ENCODE measurements around the gene ANO2.

Gene ANO2

DNA sequence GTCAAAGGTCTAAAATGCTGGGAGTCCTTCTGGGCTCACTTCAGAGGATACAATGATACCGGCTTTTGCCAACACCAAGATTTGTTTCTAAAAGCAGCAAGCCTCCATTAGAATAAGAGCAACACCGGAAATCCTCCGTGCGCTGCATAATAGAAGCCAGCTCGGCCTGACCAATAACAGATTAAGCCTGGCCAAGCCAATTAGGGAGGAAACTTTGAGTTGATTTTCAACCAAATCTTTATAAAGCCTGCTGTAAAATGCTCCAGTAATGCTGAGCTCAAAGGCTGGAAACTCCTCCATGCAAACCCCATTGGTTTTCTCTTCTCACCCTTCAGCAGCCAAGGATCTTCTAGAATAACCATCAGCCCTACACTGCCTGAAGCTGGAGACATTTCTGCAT lies 363.0 kb downstream of the ANO2 start:
- TF ChIP-seq, protein P1, sequence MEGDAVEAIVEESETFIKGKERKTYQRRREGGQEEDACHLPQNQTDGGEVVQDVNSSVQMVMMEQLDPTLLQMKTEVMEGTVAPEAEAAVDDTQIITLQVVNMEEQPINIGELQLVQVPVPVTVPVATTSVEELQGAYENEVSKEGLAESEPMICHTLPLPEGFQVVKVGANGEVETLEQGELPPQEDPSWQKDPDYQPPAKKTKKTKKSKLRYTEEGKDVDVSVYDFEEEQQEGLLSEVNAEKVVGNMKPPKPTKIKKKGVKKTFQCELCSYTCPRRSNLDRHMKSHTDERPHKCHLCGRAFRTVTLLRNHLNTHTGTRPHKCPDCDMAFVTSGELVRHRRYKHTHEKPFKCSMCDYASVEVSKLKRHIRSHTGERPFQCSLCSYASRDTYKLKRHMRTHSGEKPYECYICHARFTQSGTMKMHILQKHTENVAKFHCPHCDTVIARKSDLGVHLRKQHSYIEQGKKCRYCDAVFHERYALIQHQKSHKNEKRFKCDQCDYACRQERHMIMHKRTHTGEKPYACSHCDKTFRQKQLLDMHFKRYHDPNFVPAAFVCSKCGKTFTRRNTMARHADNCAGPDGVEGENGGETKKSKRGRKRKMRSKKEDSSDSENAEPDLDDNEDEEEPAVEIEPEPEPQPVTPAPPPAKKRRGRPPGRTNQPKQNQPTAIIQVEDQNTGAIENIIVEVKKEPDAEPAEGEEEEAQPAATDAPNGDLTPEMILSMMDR (IDR thresholded peaks at IDR 0.05; ENCODE audit: insufficient read depth, low read depth, low read length, missing control alignments): no peak
- H3K4me3 ChIP-seq (ENCODE audit: low read depth, low read length): no peak overlapping the region
- DNase-seq (ENCODE audit: low read depth): no peak

DNA sequence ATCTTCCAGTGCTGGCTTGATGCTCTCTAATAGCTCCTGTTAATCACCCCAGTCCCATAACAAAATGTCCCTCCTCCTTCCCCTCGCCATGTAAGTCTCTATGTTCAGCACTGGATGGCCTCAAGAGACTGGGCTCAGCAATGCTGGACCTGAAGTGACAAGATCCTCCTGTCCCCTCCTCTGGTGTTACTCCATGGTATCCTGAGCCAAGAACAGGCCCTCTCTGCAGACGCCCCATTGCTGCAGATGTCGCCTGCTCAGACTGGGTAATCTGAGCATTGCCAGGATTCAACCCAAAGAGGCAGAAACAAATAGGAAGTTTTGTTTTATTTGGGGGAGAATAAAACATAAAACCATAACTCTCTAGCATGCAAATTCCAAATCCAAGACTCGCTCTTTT lies 363.4 kb downstream of the ANO2 start:
- TF ChIP-seq, protein P1 (IDR thresholded peaks at IDR 0.05; ENCODE audit: insufficient read depth, low read depth, low read length, missing control alignments): no peak
- no peak for DNase-seq (ENCODE audit: low read depth)
- no peak overlapping the region for H3K4me3 ChIP-seq (ENCODE audit: low read depth, low read length)

DNA sequence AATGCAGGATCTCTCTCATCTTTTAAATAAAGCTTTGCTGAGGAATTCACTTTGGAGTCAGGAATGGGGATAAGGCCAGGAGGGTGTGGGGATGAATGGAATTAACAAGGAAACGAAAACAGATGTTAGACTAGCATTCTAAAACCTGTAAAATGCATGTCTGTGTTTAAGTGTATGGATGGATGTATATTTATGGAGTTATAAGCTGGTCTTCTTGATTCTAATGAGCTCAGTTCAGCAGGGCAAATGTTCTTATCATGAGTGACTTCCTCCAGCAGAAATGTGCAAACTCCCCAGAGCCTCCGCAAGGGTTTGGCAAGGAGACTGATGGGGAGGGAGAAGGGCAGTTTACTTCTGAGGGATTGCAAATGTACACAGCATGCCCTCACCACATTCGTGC lies 364.0 kb downstream of the ANO2 start:
- TF ChIP-seq, protein P1 (IDR thresholded peaks at IDR 0.05; ENCODE audit: insufficient read depth, low read depth, low read length, missing control alignments): no peak
- H3K4me3 ChIP-seq (ENCODE audit: low read depth, low read length): no peak overlapping the region
- no peak for DNase-seq (ENCODE audit: low read depth)

DNA sequence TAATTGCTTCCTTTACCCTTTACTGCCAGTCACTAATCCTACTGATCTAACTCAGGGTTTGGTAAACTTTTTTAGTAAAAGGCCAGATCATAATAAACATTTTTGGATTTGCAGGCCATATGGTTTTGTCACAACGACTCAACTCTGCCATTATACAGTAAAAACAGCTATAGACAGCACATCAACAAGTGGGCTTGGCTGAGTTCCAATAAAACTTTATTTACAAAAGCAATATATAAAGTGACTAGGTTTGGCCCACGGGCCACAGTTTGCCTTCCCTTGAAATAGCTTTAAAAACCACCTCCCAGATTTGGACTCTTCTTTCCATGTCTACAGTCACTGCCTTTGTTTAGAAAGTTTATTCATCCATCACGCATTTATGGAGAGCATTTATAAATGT lies 366.3 kb downstream of the ANO2 start:
- TF ChIP-seq, protein P1 (IDR thresholded peaks at IDR 0.05; ENCODE audit: insufficient read depth, low read depth, low read length, missing control alignments): no peak
- H3K4me3 ChIP-seq (ENCODE audit: low read depth, low read length): no peak overlapping the region
- no peak for DNase-seq (ENCODE audit: low read depth)

DNA sequence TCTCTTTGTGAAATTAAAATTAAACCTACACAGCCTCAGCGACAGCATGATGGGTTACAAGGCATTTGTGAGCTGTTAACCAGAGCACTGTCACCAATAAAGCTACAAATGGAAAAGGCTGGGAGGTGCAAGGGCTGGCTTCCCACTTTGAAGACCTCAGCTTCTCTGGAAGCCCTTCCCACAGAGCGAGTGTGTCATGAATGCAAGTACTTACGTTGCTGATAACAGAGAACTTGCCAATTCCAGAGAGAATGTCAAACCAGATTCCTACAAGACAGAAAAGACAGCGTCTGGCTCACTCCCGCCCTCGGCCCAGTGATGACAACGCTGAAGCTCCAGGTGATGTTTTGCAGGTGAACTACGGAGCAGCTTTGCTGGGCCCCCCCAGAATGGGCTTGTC lies 367.3 kb downstream of the ANO2 start:
- DNase-seq (ENCODE audit: low read depth): no peak
- H3K4me3 ChIP-seq (ENCODE audit: low read depth, low read length): no peak overlapping the region
- TF ChIP-seq, protein P1 (IDR thresholded peaks at IDR 0.05; ENCODE audit: insufficient read depth, low read depth, low read length, missing control alignments): no peak

DNA sequence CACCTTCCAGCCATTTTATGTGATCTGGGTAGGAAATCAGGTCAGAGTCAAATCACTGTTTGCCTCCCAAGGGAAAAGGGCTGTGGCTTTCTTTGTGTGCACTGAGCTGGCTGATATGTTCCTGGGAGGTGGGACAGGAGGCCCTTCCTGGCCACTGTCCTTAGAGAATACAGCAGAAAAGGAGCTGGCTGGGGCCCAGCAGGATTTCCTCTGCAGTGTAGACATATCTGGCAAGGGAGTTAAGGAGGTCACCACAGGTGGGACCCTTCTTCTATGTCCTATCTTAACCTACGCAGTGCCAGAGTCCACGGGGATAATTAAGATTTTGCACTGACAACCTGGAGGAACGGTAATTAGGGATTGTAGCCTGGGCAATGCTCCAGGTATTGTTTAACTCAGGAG lies 367.8 kb downstream of the ANO2 start:
- H3K4me3 ChIP-seq (ENCODE audit: low read depth, low read length): no peak overlapping the region
- TF ChIP-seq, protein P1 (IDR thresholded peaks at IDR 0.05; ENCODE audit: insufficient read depth, low read depth, low read length, missing control alignments): no peak
- DNase-seq (ENCODE audit: low read depth): no peak

DNA sequence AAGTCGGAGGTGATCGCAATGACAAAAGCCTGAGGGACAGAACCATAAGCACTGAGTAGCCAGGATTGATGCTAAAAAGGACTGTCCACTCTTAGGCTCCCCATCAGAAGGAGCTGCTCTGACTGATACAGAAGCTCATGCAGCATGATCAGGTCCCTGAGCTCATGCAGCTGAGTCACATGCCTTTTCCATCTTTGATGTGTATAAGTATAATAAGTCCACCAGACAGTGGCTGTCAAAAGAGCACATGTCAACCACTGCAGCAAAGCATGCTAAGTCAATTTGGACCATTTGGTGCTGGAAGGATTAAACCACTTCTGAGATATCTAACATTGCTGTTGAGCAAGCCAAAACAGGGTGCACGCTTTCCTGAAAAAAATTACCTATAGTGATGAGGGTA lies 369.1 kb downstream of the ANO2 start:
- TF ChIP-seq, protein P1 (IDR thresholded peaks at IDR 0.05; ENCODE audit: insufficient read depth, low read depth, low read length, missing control alignments): no peak
- H3K4me3 ChIP-seq (ENCODE audit: low read depth, low read length): no peak overlapping the region
- DNase-seq (ENCODE audit: low read depth): no peak

Measured in GM12865 (cell line).